ENCODE results near the gene IFNAR1. TPM values are rescaled to one million over a fixed set of nuclear protein-coding genes. Genes with fewer than 3 reads are reported as not detected.

IFNAR1 gene
- total and polyA plus RNA-seq, 2 of the 8 experiments (the other 6 are each of a cell fraction or from before 2014, with no cell fraction given), result 3.1 to 17.1 TPM

- TF ChIP-seq RNF2 (IDR thresholded peaks at IDR 0.05; ENCODE audit: borderline replicate concordance, low read depth, low read length, missing control alignments, poor library complexity, severe bottlenecking) (no peak), GABPA (IDR thresholded peaks at IDR 0.05; ENCODE audit: borderline replicate concordance, insufficient read depth, low read length) (no peak), NRF1 (IDR thresholded peaks at IDR 0.05; ENCODE audit: low read depth, low read length) (no peak), FOSL1 (IDR thresholded peaks at IDR 0.05; ENCODE audit: insufficient read depth, low read depth, low read length) (no peak)
Measured at GRCh38 chr21:33384841-33385331, 60.1 kb downstream of the IFNAR1 start (continued).
